ENCODE results near the gene LRFN4.

LRFN4 gene

GRCh38 chr11:66861774-66862558, 5.1 kb downstream of the LRFN4 start:
- TF ChIP-seq CTCF (IDR thresholded peaks at IDR 0.05): no peak

- no peak for TF ChIP-seq CTCF (IDR thresholded peaks at IDR 0.05)
Observed at GRCh38 chr11:66862559-66863037, 5.7 kb downstream of the LRFN4 start.

GRCh38 chr11:66863428-66864125, 6.7 kb downstream of the LRFN4 start:
- no peak for TF ChIP-seq CTCF (IDR thresholded peaks at IDR 0.05)

GRCh38 chr11:66864172-66864901, 7.5 kb downstream of the LRFN4 start:
- TF ChIP-seq CTCF (IDR thresholded peaks at IDR 0.05): no peak

GRCh38 chr11:66864924-66865697, 8.2 kb downstream of the LRFN4 start:
- TF ChIP-seq CTCF (IDR thresholded peaks at IDR 0.05): no peak

GRCh38 chr11:66866007-66866406, 9.1 kb downstream of the LRFN4 start:
- no peak for TF ChIP-seq CTCF (IDR thresholded peaks at IDR 0.05)

- no peak for TF ChIP-seq CTCF (IDR thresholded peaks at IDR 0.05)
Observed at GRCh38 chr11:66866511-66866986, 9.7 kb downstream of the LRFN4 start.
